ENCODE results near the gene PAQR8. TPM values are rescaled to one million over a fixed set of nuclear protein-coding genes. Genes with fewer than 3 reads are reported as not detected.

PAQR8 gene
- polyA plus RNA-seq, 1 of the 3 experiments (the other 2 are of a cell fraction): 2.3 TPM

DNA sequence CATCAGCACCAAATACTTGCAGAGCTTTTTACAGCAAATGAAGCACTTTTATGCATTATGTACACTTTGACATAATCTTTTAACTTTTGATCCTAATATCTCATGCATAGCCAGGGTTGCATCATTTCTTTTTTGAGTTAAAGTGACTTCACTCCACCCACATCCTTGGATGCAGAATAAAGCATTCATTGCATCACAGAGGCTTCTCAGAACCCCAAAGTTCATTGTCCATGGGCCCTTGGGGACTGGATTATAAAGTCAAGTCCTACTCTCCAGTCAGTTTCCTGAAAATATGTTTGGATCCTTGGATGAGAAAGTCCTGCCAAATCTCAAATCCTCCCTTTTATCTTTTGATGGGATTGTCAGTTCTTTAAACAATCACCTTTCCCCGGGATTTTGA lies 47.5 kb downstream of the PAQR8 start (continued):
- TF ChIP-seq EZH2phosphoT487 (IDR thresholded peaks at IDR 0.05; ENCODE audit: borderline replicate concordance, low read depth) (no peak), JUND (IDR thresholded peaks at IDR 0.05) (no peak), CHD2 (IDR thresholded peaks at IDR 0.05; ENCODE audit: low read length, partially characterized antibody) (no peak), GATA2 (CRISPR knock-in tag; IDR thresholded peaks at IDR 0.05) (no peak), TEAD4 (IDR thresholded peaks at IDR 0.05; ENCODE audit: borderline replicate concordance, insufficient read depth) (no peak), MXI1 (IDR thresholded peaks at IDR 0.05; ENCODE audit: low read depth, low read length) (no peak), EP300 (IDR thresholded peaks at IDR 0.05; ENCODE audit: borderline replicate concordance in 1 of 2, low read depth in 1 of 2, low read length in 1 of 2) (no peak)
- TF ChIP-seq, protein P1, sequence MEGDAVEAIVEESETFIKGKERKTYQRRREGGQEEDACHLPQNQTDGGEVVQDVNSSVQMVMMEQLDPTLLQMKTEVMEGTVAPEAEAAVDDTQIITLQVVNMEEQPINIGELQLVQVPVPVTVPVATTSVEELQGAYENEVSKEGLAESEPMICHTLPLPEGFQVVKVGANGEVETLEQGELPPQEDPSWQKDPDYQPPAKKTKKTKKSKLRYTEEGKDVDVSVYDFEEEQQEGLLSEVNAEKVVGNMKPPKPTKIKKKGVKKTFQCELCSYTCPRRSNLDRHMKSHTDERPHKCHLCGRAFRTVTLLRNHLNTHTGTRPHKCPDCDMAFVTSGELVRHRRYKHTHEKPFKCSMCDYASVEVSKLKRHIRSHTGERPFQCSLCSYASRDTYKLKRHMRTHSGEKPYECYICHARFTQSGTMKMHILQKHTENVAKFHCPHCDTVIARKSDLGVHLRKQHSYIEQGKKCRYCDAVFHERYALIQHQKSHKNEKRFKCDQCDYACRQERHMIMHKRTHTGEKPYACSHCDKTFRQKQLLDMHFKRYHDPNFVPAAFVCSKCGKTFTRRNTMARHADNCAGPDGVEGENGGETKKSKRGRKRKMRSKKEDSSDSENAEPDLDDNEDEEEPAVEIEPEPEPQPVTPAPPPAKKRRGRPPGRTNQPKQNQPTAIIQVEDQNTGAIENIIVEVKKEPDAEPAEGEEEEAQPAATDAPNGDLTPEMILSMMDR (IDR thresholded peaks at IDR 0.05): no peak
- TF ChIP-seq, protein P2, sequence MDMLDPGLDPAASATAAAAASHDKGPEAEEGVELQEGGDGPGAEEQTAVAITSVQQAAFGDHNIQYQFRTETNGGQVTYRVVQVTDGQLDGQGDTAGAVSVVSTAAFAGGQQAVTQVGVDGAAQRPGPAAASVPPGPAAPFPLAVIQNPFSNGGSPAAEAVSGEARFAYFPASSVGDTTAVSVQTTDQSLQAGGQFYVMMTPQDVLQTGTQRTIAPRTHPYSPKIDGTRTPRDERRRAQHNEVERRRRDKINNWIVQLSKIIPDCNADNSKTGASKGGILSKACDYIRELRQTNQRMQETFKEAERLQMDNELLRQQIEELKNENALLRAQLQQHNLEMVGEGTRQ (IDR thresholded peaks at IDR 0.05; ENCODE audit: borderline replicate concordance, low read depth, low read length): no peak
- TF ChIP-seq, protein P3, sequence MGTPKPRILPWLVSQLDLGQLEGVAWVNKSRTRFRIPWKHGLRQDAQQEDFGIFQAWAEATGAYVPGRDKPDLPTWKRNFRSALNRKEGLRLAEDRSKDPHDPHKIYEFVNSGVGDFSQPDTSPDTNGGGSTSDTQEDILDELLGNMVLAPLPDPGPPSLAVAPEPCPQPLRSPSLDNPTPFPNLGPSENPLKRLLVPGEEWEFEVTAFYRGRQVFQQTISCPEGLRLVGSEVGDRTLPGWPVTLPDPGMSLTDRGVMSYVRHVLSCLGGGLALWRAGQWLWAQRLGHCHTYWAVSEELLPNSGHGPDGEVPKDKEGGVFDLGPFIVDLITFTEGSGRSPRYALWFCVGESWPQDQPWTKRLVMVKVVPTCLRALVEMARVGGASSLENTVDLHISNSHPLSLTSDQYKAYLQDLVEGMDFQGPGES (IDR thresholded peaks at IDR 0.05; ENCODE audit: low read depth, low read length): no peak

DNA sequence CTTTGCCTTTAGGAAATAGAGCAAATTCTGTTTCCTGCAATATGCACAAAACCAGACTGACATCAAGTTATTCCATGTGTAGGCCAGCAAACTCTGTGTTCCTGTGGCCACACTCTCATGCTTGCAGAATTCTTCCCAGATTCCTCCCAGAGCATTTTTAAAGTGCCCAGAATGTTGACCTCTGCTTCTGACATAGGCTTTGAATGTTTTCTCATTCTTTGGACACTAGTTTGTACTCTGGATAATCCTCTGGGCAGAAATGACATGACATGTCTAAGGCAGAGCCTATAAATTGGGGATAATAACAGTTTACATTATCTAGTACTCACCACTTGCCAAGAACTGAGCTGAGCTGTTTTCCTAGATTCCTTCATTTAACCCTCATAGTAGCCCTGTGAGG lies 49.0 kb downstream of the PAQR8 start:
- no peak for DNase-seq
- ChIA-PET CTCF (interaction anchor here (1.2 to 1.6 kb wide), 2 partner anchors 11 to 252 kb away, joined by 3 to 4 read pairs; no protein-coding TSS in a partner anchor), POLR2A (no interaction called here)
- H4K20me1 ChIP-seq (ENCODE audit: insufficient read depth): no peaks in the 10 kb centered on the region
- H2AFZ ChIP-seq (ENCODE audit: low read depth): no peak overlapping the region
- peaks cover 0 to 11% of the 10 kb centered on the region in 2 experiments for H3K4me1 ChIP-seq (ENCODE audit: control insufficient read depth in 1 of 2, insufficient read depth in 2 of 2, low read depth in 1 of 2, low read length in 1 of 2)
- no peak overlapping the region for H3K4me2 ChIP-seq
- no peak overlapping the region for H3K9ac ChIP-seq
- H3F3A ChIP-seq (replicated peaks; ENCODE audit: insufficient read depth): peaks cover 14% of the 10 kb centered on the region
- no peaks in the 10 kb centered on the region for H3K79me2 ChIP-seq (ENCODE audit: insufficient read depth)
- TF ChIP-seq, protein P4, sequence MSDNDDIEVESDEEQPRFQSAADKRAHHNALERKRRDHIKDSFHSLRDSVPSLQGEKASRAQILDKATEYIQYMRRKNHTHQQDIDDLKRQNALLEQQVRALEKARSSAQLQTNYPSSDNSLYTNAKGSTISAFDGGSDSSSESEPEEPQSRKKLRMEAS (IDR thresholded peaks at IDR 0.05; ENCODE audit: low read depth): no peak
- TF ChIP-seq FOSL2 (IDR thresholded peaks at IDR 0.05; ENCODE audit: borderline replicate concordance, low read depth) (no peak), RCOR1 (IDR thresholded peaks at IDR 0.05; ENCODE audit: low read length) (no peak), RXRA (IDR thresholded peaks at IDR 0.05; ENCODE audit: borderline replicate concordance, low read depth) (no peak), JUND (IDR thresholded peaks at IDR 0.05) (no peak), TCF12 (IDR thresholded peaks at IDR 0.05) (no peak), NRF1 (IDR thresholded peaks at IDR 0.05; ENCODE audit: low read depth, low read length) (no peak), RFX5 (IDR thresholded peaks at IDR 0.05; ENCODE audit: low read length) (no peak), FOXJ3 (CRISPR knock-in tag; IDR thresholded peaks at IDR 0.05) (no peak), RAD21 (IDR thresholded peaks at IDR 0.05; ENCODE audit: low read length) (no peak)
- TF ChIP-seq, protein P5, sequence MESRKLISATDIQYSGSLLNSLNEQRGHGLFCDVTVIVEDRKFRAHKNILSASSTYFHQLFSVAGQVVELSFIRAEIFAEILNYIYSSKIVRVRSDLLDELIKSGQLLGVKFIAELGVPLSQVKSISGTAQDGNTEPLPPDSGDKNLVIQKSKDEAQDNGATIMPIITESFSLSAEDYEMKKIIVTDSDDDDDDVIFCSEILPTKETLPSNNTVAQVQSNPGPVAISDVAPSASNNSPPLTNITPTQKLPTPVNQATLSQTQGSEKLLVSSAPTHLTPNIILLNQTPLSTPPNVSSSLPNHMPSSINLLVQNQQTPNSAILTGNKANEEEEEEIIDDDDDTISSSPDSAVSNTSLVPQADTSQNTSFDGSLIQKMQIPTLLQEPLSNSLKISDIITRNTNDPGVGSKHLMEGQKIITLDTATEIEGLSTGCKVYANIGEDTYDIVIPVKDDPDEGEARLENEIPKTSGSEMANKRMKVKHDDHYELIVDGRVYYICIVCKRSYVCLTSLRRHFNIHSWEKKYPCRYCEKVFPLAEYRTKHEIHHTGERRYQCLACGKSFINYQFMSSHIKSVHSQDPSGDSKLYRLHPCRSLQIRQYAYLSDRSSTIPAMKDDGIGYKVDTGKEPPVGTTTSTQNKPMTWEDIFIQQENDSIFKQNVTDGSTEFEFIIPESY (IDR thresholded peaks at IDR 0.05; ENCODE audit: borderline replicate concordance, low read depth): no peak
- TF ChIP-seq, protein P6, sequence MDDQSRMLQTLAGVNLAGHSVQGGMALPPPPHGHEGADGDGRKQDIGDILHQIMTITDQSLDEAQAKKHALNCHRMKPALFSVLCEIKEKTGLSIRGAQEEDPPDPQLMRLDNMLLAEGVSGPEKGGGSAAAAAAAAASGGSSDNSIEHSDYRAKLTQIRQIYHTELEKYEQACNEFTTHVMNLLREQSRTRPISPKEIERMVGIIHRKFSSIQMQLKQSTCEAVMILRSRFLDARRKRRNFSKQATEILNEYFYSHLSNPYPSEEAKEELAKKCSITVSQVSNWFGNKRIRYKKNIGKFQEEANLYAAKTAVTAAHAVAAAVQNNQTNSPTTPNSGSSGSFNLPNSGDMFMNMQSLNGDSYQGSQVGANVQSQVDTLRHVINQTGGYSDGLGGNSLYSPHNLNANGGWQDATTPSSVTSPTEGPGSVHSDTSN (IDR thresholded peaks at IDR 0.05): no peak
- TF ChIP-seq, protein P7, sequence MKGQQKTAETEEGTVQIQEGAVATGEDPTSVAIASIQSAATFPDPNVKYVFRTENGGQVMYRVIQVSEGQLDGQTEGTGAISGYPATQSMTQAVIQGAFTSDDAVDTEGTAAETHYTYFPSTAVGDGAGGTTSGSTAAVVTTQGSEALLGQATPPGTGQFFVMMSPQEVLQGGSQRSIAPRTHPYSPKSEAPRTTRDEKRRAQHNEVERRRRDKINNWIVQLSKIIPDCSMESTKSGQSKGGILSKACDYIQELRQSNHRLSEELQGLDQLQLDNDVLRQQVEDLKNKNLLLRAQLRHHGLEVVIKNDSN (IDR thresholded peaks at IDR 0.05; ENCODE audit: borderline replicate concordance, low read depth): no peak
- TF ChIP-seq, protein P3 (IDR thresholded peaks at IDR 0.05; ENCODE audit: low read depth, low read length): no peak
- H3K9me3 ChIP-seq: no peaks in the 10 kb centered on the region
- no peaks in the 10 kb centered on the region for H3K36me3 ChIP-seq (replicated peaks in 1 of 2; ENCODE audit: control insufficient read depth in 1 of 2, insufficient read depth in 2 of 2, low read length in 1 of 2)
- H3K27ac ChIP-seq (ENCODE audit: low read depth in 2 of 2, low read length in 1 of 2): no peak overlapping the region
- H3K4me3 ChIP-seq (ENCODE audit: low read depth in 2 of 2, low read length in 1 of 2): no peak overlapping the region
- H3K27me3 ChIP-seq (ENCODE audit: insufficient read depth): no peaks in the 10 kb centered on the region
- H3K9me2 ChIP-seq: no peaks in the 10 kb centered on the region
